GM12874 (cell line): ENCODE data around the gene SMG6.

Experiments used
- TF ChIP-seq, protein P1 (sequence below): IDR thresholded peaks from 2 replicates; pipeline ENCODE4 v1.5.1; 2011; ENCODE audit warnings: low read depth, mild to moderate bottlenecking, control low read depth, low read length, moderate library complexity; ENCODE audit not compliant: insufficient read depth

The SMG6 gene

DNA sequence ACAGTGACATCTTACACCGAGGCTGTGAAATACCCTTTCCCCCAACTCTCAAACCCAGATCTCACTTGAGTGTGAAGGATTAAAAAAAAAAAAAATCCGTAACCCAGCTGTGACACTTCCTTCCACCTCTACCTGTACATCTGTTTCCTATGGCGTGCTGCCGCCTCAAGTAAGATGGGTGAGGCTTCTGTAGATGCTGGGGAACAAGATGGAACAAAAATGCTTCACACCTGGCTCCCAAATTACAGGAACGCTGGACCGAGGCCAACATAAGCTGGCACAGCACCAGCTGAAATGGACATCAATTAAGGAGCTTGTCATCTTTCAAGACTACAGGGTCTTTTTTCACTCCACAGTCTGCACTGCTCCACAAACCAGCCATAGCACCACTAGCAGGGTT, 152.8 kb downstream of the SMG6 start:
- TF ChIP-seq, protein P1, sequence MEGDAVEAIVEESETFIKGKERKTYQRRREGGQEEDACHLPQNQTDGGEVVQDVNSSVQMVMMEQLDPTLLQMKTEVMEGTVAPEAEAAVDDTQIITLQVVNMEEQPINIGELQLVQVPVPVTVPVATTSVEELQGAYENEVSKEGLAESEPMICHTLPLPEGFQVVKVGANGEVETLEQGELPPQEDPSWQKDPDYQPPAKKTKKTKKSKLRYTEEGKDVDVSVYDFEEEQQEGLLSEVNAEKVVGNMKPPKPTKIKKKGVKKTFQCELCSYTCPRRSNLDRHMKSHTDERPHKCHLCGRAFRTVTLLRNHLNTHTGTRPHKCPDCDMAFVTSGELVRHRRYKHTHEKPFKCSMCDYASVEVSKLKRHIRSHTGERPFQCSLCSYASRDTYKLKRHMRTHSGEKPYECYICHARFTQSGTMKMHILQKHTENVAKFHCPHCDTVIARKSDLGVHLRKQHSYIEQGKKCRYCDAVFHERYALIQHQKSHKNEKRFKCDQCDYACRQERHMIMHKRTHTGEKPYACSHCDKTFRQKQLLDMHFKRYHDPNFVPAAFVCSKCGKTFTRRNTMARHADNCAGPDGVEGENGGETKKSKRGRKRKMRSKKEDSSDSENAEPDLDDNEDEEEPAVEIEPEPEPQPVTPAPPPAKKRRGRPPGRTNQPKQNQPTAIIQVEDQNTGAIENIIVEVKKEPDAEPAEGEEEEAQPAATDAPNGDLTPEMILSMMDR, result no peak

DNA sequence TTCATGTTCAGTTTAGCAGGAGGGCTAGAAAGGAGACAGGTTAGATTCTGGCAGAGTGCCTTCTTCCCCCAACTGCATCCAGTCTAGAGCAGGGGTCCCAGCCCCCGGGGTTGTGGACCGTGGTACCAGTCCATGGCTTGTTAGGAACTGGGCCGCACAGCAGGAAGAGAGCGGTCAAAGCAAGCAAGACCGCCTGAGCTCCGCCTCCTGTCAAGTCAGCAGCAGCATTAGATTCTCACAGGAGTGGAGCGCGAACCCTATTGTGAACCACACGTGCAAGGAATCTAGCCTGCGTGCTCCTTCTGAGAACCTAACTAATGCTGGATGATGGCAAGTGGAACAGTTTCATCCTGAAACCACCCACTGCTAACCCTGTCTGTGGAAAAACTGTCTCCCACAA, 153.7 kb downstream of the SMG6 start:
- TF ChIP-seq, protein P1, result no peak

DNA sequence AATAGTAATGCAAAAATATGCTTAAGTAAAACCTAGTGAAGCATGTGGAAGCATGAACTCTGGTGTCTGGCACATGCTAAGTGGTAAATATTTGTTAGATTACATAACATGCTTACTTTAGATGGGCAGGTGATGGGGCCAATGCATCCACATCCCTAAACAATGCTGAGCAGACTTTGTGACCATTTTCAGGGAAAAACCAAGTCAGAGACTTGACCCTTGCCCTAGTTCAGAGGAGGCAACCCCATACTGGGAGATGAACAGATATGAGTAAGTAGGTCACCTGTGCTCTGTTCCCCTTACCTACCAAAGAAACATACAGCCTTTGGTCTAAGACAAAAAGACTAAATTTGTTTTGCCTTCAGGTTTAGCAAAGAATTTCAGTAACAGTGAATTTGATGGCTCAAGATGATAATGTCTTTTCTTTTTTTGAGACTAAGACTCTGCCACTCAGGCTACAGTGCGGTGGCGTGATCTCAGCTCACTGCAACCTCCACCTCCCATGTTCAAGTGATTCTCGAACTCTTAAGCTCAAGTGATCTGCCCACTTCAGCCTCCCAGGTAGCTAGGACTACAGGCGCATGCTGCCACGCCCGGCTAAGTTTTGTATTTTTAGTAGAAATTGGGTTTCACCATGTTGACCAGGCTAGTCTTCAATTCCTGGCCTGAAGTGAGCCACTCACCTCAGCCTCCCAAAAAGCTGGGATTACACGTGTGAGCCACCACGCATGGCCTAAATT, 157.3 kb downstream of the SMG6 start:
- TF ChIP-seq, protein P1, result no peak

DNA sequence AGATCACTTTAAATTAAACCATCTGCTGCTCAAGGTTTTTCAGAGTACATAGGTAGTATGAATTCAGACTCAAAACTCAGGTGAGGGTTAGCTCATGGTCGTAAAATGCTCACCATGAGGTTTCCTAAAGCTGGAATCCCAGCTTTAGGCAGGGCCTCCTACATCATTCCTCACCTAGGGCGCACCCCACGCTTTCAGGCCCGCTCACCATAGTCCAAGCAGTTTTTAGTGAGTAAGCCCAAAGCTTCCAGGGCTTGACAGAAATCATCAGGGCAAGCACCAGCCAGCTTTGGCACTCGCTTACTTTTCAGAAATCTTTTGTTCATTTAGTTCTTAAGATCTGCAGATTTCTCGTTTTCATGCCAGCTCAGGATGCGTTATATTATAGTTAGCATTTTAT, 158.9 kb downstream of the SMG6 start:
- TF ChIP-seq, protein P1, result no peak

DNA sequence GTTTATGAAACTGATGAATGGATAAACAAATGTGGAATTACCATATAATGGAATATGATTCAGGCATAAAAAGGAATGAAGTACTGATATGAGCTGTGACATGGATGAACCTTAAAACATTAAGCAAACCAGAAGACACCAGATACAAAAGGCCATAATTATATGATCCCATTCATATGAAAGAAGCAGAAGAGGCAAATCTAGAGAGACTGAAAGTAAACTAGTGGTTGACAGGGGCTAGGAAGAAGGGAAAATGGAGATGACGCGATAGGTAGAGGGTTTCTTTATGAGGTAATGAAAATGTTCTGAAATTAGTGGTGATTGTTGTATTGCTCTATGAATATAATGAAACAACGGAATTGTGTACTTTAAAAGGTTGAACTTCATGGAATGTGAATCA, 160.3 kb downstream of the SMG6 start:
- TF ChIP-seq, protein P1, result no peak

DNA sequence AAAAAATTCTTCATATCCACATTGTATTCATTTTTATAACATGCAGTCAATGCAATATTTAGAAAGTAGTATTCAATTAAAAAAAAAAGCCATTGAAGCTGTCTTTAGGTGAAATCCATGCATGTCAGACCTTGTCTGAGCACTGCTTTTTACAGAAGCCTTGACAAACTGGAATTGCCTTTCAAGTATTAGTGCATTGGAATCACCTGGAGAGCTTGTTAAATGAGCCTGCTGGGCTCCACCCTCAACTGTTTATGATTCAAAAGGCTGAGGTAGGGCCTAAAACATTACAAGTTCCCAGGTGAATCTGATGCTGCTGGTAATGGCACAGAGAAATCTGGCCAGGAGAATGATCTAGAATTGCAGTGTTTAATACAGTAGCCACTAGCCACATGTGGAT, 162.9 kb downstream of the SMG6 start:
- TF ChIP-seq, protein P1, result no peak

DNA sequence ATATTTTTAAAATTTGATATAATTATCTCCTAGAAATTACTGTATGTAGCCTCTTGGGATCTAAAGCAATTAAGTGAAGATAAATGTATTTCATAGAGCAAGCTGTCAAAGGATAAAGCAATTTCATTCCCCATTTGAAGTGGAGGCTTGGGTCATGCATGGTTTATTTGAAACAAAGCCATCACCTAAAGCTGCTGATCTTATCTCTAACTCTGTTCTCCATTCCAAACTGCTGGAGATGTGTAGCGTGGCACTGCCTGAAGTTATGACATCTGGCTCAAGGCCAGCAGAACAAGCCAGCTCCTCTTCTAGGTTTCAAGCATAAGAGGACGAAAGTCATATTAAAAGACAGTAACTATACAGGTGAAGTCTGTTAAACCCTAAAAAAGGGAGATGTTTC, 164.8 kb downstream of the SMG6 start:
- TF ChIP-seq, protein P1, result no peak

DNA sequence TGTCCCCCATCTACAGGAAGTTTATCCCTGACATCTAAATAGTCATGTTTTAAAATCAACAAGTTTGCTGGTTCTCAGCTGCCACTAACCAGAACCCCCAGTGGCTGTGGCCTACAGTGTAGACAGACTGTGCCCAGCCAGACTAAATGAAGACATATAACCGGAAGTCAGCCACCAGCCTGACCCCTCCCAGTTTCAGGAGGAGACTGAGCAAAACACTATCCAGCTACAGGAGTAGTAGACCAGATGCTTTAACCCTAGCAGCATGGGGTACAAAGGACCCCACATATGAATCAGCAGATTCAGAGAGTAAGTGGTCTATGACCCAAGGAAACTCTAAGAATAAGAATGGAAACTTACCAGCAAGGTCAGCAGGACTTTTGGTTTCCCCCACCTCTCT, 165.3 kb downstream of the SMG6 start:
- TF ChIP-seq, protein P1, result 0 out of 2 replicates have a peak, but pooled peaks have one; percentile 9
